HG02678 (cell line): ENCODE measurements around the gene TMEM184A.

Experiments
- ATAC-seq: cut with Tn5 transposase; IDR thresholded peaks from one replicate; pipeline ENCODE4 v1.9.1; 2021; ENCODE audit warnings: mild to moderate bottlenecking, moderate library complexity; ENCODE audit not compliant: unreplicated experiment

Gene TMEM184A

GRCh38 chr7:1555813-1556543 is at the start of gene TMEM184A:
Gene TMEM184A (minus strand): TSS chr7:1556205. CDS start chr7:1555484, 721 bp downstream.
- no peak for ATAC-seq

DNA sequence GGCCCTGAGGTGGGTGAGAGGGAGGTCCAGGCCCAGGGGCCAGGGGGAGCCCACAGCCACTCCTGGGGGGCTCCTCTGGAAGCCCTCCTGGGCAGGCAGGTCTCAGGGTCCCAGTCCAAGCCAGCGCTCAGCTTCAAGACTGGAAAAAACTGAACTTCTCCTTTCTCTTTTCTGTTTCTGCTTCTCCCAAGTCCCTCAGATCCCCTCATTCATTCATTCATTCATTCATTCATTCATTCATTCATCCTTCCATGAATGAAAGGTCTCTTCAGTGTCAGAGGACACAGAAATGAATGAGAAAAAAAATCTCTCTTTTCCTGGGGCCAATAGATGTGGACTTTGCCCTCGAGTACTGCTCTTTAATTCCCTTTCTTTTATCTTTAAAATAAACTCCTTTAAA is 48.4 kb upstream of the TMEM184A start:
- ATAC-seq = no peak

- no peak for ATAC-seq
These were observed 47.6 kb upstream of the TMEM184A start for GRCh38 chr7:1603346-1604225.

GRCh38 chr7:1602386-1602785 is 46.4 kb upstream of the TMEM184A start:
- no peak for ATAC-seq

DNA sequence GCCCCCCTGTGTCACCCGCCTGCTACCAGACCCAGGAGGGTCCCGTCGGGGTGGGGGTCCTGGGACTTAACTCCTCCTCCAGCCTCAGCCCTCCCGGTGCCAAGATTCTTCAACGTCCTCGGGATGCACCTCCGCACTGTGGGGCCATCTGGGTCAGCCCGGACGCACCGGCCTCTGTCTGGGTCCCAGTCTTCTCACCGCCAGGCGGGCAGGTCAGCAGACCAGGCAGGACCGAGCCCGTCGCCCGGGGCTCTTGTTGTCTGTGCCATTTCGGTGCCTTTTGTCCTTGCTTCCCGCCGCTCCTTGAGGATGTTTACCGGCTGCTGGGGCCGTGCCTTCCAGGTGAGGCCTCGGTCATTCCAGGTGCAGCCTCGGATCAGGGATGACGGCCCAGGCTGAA is 46.0 kb upstream of the TMEM184A start:
- ATAC-seq = no peak

- ATAC-seq = no peak
These were observed 43.8 kb upstream of the TMEM184A start for GRCh38 chr7:1599640-1600395.

DNA sequence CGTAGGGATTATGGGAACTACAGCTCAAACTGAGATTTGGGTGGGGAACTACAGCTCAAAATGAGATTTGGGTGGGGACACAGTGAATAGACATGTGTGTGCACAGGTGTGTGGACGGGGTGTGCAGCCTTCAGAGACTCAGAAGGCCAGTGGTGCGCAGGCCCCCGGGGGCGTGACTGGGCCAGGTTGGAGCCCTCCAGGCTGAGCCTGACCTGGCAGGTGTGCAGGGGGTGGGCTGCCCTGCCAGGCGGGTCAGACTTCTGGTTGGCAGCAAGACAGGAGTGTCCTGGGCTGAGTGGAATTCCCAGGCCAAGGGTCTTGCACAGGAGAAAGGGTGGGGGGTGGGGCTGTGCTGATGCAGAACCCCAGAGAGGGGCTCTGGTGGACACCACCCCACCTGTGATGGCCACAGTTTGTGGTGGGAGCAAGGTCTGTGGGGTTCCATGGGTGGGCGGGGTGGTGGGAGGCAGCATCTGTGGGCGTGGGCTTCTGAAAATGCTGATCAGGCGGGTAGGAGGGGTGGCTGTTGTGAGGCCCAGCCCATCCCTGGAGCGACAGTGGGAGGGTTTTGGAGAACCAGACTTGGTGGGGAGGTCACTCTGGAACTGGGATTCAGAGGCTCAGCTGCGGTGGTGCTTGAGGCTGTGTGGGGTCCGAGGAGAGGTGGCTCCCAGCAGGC is 43.1 kb upstream of the TMEM184A start:
- no peak for ATAC-seq

DNA sequence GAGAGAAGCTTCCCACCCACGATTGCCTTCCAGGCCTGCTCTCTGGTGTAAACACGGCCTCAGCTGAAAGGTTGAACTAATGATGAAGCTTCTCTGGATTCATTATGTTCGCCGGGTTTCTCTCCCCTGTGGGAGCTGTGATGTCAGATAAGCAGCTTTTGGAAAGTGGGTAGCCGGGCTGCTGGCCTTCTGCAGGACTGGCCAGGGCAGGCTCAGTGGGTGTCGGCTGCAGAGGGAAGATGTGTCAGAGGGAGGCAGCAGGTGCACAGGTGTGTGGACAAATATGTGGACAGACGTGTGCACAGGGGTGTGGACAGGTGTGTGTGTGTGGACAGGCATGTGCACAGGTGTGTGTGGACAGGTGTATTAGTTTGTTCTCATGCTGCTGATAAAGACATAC is 42.3 kb upstream of the TMEM184A start:
- no peak for ATAC-seq

DNA sequence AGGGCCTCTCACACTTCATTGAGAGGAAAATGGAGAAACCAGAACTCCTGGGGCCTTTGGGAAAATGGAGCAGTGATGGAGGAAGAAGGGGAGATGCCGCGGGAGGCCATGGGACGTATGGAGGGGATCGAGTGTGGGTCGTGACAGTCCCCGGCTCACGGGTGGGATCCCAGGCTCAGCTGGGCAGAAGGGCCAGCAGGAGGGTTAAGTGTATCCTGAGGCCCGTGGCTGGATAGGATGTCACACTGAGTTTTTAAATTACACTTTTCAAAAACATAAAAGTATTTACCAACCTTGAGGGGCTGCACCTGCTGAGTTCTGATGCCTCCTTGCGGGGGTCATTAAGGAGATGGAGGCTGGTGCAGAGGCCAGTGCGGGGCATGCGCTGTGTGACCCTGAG is 41.8 kb upstream of the TMEM184A start:
- ATAC-seq = no peak

DNA sequence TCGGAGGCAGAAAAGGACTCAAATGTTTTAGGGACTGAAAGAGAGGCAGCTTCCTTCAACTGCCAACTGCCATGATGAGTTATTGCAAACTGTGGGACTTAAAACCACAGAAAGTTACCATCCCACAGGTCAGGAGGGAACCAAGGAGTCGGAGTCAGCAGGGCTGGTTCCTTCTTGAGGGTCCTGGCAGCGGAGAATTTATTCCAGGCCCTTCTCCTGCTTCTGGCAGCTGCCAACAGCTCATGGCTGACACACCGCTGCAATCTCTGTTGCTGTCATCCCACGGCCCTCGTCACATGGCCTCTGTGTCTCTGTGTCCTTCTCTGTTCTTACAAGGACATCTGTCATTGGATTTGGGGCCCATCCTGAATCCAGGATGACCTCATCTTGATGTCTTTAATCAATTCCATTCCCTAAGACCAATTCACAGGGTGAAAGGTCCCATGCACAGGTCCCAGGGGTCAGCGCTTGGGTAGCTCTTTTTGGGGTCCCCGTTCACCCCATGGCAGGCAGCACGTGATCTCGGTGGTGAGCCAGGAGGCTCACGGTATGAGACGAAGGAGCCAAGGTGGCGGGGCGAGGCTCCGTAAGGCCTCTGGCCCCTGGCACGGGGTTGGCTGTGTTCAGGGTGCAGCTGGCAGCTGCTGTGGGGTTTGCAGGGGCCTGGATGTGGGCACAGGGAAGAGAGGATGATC is 41.2 kb upstream of the TMEM184A start:
- no peak for ATAC-seq

DNA sequence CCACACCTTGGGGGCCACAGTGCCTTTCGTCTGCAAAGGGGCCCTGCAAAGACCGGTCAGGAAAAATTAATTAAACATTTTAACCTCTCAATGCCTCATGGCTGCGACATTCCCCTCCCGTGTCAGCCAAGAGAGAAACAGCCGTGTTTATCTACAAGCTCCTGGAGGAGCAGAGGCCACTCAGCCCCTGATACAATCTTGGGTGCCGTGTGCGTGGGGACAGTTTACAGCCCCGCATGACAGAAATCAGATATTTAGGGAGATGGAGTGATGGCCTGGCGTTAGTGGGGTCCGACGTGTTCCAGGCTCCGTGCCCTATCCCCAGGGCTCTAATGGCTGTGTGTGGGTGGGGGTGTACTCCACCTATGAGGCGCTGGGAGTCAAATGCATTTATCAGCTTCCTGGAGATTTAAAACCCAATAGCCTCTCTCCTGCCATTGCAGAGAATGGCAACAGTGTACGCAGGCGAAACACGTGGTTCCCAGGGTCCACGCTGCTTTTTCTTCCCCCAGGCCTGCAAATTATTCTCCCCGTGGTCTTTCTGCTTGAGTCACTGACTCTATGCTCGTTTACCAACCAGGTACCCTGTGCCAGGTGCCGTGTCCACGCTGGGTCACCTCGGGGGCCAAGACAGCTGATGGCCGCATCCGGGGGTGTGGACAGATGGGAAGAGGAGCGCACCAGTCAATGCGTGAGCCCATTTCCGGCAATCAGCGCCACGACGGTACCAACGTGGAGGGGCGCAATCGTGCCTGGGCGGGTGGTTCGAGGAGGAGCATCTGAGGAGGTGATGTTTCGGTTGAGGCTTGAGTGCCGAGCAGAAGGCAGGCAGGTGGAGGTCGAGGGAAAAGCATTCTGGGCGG is 40.4 kb upstream of the TMEM184A start:
- ATAC-seq = no peak

- ATAC-seq = no peak
These were observed 39.6 kb upstream of the TMEM184A start for GRCh38 chr7:1595636-1596035.

DNA sequence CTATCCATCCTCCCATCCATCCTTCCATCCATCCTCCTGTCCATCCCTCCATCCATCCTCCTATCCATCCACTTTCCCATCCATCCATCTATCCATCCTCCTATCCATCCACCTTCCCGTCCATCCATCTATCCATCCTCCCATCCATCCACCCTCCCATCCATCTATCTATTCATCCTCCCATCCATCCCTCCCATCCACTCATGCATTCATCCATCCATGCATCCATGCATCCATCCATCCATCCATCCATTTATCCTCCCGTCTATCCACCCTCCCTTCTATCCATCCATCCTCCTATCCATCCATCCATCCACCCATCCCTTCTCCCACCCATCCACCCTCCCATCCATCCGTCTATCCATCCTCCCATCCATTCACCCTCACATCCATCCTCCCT is 39.0 kb upstream of the TMEM184A start:
- ATAC-seq = no peak

GRCh38 chr7:1593904-1594421 is 38.0 kb upstream of the TMEM184A start:
- no peak for ATAC-seq

DNA sequence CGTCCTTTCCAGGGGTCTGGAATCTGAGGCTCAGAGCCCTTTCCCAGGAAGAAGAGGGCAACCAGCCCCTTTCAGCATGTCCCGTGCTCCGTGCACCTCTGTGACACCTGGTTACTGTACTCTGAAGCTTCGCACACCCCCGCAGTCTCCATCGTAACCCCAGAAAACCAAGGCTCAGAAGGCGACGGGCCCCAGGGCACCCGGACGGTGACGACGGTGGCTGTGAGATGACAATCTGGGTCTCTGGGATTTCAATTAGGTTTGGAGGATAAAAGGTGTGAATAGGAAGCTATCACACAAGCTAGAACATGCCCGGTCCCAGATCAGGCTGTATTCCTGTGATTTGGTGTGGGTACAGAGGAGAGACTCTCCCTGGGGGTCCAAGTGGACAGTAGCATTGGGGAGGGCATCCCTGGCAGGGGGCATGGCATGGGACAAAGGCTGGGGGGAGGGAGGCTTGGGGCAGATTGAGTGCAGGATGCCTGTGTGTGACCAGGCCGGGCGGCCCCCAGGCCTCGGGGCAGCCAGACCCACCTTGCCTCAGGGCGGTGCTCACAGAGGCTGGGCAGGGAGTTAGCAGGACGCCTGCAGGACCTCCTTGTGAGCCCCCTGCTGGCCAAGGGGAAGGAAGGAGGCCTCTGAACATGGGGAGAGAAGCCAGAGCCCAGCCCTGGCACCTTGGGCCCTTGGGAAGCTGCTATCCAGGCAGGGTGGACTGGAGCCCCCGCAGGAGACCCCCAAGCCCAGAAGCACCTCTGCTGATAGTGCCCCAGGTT is 37.3 kb upstream of the TMEM184A start:
- no peak for ATAC-seq

DNA sequence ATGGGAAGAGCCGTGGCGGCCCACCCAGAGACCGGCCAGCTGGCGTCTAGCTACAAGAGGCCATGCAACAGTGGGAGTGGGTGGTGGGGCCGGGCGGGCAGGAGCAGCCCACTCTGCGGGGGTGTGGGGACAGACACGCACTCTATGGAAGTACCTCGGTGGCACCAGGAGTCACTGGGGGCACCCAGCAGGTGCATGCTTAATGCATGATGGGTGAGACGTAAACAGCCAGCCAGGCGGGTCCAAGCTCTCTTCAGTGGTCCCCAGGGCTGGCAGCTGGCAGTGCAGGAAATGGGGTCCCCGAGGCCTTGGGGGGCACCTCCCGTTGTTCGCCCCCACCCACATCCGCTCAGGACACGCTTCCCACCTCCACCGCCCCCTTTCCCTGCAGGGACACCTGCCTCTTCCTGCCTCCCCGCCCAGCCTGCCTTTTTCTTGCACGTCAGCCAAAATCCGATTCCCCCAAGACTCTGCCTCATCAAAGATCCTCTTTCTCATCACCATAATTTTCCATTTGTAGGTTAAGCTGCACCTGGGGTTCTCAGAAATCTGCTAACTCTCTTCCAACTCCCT is 36.4 kb upstream of the TMEM184A start:
- ATAC-seq = no peak

- no peak for ATAC-seq
These were observed 35.9 kb upstream of the TMEM184A start for GRCh38 chr7:1591876-1592275.

- ATAC-seq = no peak
These were observed 35.4 kb upstream of the TMEM184A start for GRCh38 chr7:1591396-1591795.
